Choroid plexus epithelial cell (primary cell): ENCODE data around the gene NPC1L1.
"Not testable (repeated sequence)": the region's sequence is repeated elsewhere in the genome, so short reads cannot be mapped to it uniquely, and the experiment has no call there.

Experiments
- DNase-seq: peaks from one replicate; pipeline ENCODE4 v3.0.0-alpha.2; 2010; ENCODE audit warnings: low read depth
- H3K4me3 ChIP-seq: 2 replicates; pipeline ENCODE4 v1.5.1; 2011; ENCODE audit warnings: low read depth, mild to moderate bottlenecking, control low read depth, low read length, moderate library complexity
- CTCF ChIP-seq: conservative IDR thresholded peaks from 2 replicates; pipeline ENCODE4 v1.5.1; 2011; ENCODE audit warnings: low read depth, mild to moderate bottlenecking, control low read depth, inconsistent platforms, low read length, moderate library complexity

NPC1L1 gene

DNA sequence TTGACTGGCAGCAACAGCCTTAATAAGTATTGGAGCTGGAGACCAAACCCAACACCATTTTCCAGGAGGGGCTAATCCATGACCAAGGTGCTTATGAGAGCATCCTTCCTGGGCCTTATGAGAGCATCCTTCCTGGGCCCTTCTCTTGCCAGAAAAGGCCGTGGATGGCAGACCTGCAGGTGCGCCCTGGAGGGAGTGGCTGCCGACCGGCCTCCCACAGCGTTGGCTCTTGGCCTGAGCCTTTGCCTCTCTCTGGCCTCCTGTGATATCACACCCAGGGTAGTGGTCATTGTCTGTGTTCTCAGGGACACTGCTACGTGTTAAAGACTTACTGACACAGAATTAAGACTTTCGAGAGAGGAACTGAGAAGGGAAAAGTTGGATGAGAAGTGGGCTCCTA is 28.4 kb downstream of the NPC1L1 start:
- no peak for TF ChIP-seq CTCF
- H3K4me3 ChIP-seq: no peak overlapping the region
- DNase-seq: no peak

- no peak overlapping the region for H3K4me3 ChIP-seq
- DNase-seq: no peak
- TF ChIP-seq CTCF: no peak
These were observed 29.2 kb downstream of the NPC1L1 start for GRCh38 chr7:44511863-44512468.

GRCh38 chr7:44511236-44511635 is 29.9 kb downstream of the NPC1L1 start:
- H3K4me3 ChIP-seq: no peak overlapping the region
- DNase-seq: no peak
- TF ChIP-seq CTCF: no peak

- no peak for DNase-seq
- TF ChIP-seq CTCF: no peak
- no peak overlapping the region for H3K4me3 ChIP-seq
These were observed 32.7 kb downstream of the NPC1L1 start for GRCh38 chr7:44508328-44509030.

DNA sequence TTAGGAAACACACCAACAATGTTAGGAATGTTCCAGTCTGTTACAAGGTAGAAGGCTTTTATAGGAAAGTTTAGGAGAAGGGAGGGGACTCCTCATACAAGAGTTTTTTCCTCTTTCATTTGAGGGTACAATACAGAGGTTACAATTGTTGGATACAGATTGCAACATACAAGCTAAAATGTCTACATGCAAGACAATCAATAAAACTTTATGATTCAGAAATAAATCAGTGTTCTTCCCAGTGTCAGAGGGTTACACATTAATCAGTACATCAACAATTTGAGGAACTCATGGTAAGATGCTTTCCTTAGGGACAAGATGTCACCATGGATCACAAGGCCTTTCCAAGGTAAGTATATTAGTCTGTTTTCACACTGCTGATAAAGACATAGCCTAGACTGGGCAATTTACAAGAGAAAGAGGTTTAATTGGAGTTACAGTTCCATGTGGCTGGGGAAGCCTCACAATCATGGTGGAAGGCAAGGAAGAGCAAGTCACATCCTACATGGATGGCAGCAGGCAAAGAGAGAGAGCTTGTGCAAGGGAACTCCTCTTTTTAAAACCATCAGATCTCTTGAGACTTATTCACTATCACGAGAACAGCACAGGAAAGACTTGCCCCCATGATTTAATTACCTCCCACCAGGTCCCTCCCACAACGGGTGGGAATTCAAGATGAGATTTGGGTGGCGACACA is 34.4 kb downstream of the NPC1L1 start:
- not testable (repeated sequence) for DNase-seq, H3K4me3 ChIP-seq

GRCh38 chr7:44505595-44505994 is 35.5 kb downstream of the NPC1L1 start:
- no peak for TF ChIP-seq CTCF
- no peak for DNase-seq
- H3K4me3 ChIP-seq: no peak overlapping the region

GRCh38 chr7:44498230-44498954 is 42.7 kb downstream of the NPC1L1 start:
- no peak for TF ChIP-seq CTCF
- no peak overlapping the region for H3K4me3 ChIP-seq
- DNase-seq: no peak
